Mesenchymal stem cell (in vitro differentiated cells and primary cell): ENCODE data around the gene APP.

Source experiments
- DNase-seq: peaks from one replicate; pipeline ENCODE4 v3.0.0-alpha.2; 2013
- H2AFZ ChIP-seq: one replicate; pipeline ENCODE4 v1.6.1; 2013; ENCODE audit warnings: low read depth, mild to moderate bottlenecking, control low read depth, inconsistent platforms, low read length, moderate library complexity
- H2AK5ac ChIP-seq: 2 replicates; pipeline ENCODE4 v1.6.1; 2013; ENCODE audit warnings: low read length, moderate library complexity, mild to moderate bottlenecking, inconsistent platforms; ENCODE audit not compliant: severe bottlenecking
- H2BK120ac ChIP-seq: one replicate; pipeline ENCODE4 v1.6.1; 2013; ENCODE audit warnings: low read depth, mild to moderate bottlenecking, inconsistent platforms, low read length, moderate library complexity
- H2BK12ac ChIP-seq, 2 experiments: one replicate each; pipeline ENCODE4 v1.6.1; 2013; ENCODE audit warnings: inconsistent platforms in 2 of 2, low read length in 2 of 2, mild to moderate bottlenecking in 2 of 2, moderate library complexity in 2 of 2, control low read depth in 1 of 2
- H2BK15ac ChIP-seq: one replicate; pipeline ENCODE4 v1.6.1; 2013; ENCODE audit warnings: mild to moderate bottlenecking, low read depth, inconsistent platforms; ENCODE audit not compliant: poor library complexity, severe bottlenecking
- H2BK5ac ChIP-seq: 2 replicates; pipeline ENCODE4 v1.6.1; 2013; ENCODE audit warnings: low read depth, mild to moderate bottlenecking, low read length, control low read depth, inconsistent platforms; ENCODE audit not compliant: poor library complexity, severe bottlenecking
- H3K14ac ChIP-seq, 2 experiments: one replicate each; pipeline ENCODE4 v1.6.1; 2013; ENCODE audit warnings: inconsistent platforms in 2 of 2, low read length in 2 of 2, control low read depth in 1 of 2, mild to moderate bottlenecking in 1 of 2, moderate library complexity in 1 of 2
- H3K18ac ChIP-seq, 2 experiments: one replicate each; pipeline ENCODE4 v1.6.1; 2013; ENCODE audit warnings: inconsistent platforms in 2 of 2, low read length in 2 of 2, control low read depth in 1 of 2, low read depth in 1 of 2, mild to moderate bottlenecking in 1 of 2
- H3K23ac ChIP-seq, 2 experiments: one replicate each; pipeline ENCODE4 v1.6.1; 2013; ENCODE audit warnings: inconsistent platforms in 2 of 2, low read length in 2 of 2, mild to moderate bottlenecking in 2 of 2, moderate library complexity in 2 of 2, control low read depth in 1 of 2
- H3K27ac ChIP-seq: 2 replicates; pipeline ENCODE4 v1.5.1; 2013; ENCODE audit warnings: mild to moderate bottlenecking, moderate library complexity, low read length, control low read depth, inconsistent platforms; ENCODE audit not compliant: poor library complexity, severe bottlenecking
- H3K27me3 ChIP-seq, 2 experiments: 2 replicates each; pipeline versions ENCODE4 v1.6.1 to v1.7.0; 2013; ENCODE audit warnings: low read length in 2 of 2, mild to moderate bottlenecking in 2 of 2, moderate library complexity in 2 of 2, control low read depth in 1 of 2, inconsistent platforms in 1 of 2; ENCODE audit not compliant: control insufficient read depth in 1 of 2, insufficient read depth in 1 of 2
- H3K36me3 ChIP-seq, 2 experiments: 2 replicates each; pipeline versions ENCODE4 v1.6.1 to v1.7.0; 2013; ENCODE audit warnings: low read length in 2 of 2, control low read depth in 1 of 2, inconsistent platforms in 1 of 2, low read depth in 1 of 2, mild to moderate bottlenecking in 1 of 2; ENCODE audit not compliant: insufficient read depth in 2 of 2, control insufficient read depth in 1 of 2
- H3K4ac ChIP-seq, 2 experiments: one replicate each; pipeline ENCODE4 v1.6.1; 2013; ENCODE audit warnings: inconsistent platforms in 2 of 2, low read length in 2 of 2, mild to moderate bottlenecking in 2 of 2, moderate library complexity in 2 of 2, control low read depth in 1 of 2, low read depth in 1 of 2
- H3K4me1 ChIP-seq: 2 replicates; pipeline ENCODE4 v1.6.1; 2013; ENCODE audit warnings: low read depth, low read length, control low read depth; ENCODE audit not compliant: control insufficient read depth, insufficient read depth
- H3K4me2 ChIP-seq: 2 replicates; pipeline ENCODE4 v1.6.1; 2013; ENCODE audit warnings: low read length, mild to moderate bottlenecking, inconsistent platforms; ENCODE audit not compliant: poor library complexity, severe bottlenecking
- H3K4me3 ChIP-seq, 2 experiments: 2 replicates each; pipeline versions ENCODE4 v1.5.1 to v1.7.0; 2013; ENCODE audit warnings: low read length in 2 of 2, mild to moderate bottlenecking in 2 of 2, control low read depth in 1 of 2, low read depth in 1 of 2; ENCODE audit not compliant: insufficient read depth in 1 of 2
- H3K79me1 ChIP-seq: replicated peaks from 2 replicates; pipeline ENCODE4 v1.6.1; 2013; ENCODE audit warnings: mild to moderate bottlenecking, control low read depth, low read length, inconsistent platforms; ENCODE audit not compliant: poor library complexity, severe bottlenecking
- H3K9ac ChIP-seq: 2 replicates; pipeline ENCODE4 v1.7.0; 2013; ENCODE audit warnings: mild to moderate bottlenecking, low read length, moderate library complexity
- H3K9me3 ChIP-seq: 2 replicates; pipeline ENCODE4 v1.7.0; 2013; ENCODE audit warnings: mild to moderate bottlenecking, low read length; ENCODE audit not compliant: control insufficient read depth
- H4K8ac ChIP-seq: one replicate; pipeline ENCODE4 v1.6.1; 2013; ENCODE audit warnings: inconsistent platforms, mild to moderate bottlenecking, low read length, moderate library complexity
- H4K91ac ChIP-seq: one replicate; pipeline ENCODE4 v1.6.1; 2013; ENCODE audit warnings: mild to moderate bottlenecking, low read length, inconsistent platforms
- WGBS: methylation state at CpG from one replicate; pipeline ENCODE4 v1.1.7; 2013; ENCODE audit warnings: mixed read lengths; 5-methylcytosine and 5-hydroxymethylcytosine counted together

APP gene

GRCh38 chr21:26165331-26165730 lies 5.2 kb downstream of the APP start:
- no peak for DNase-seq
- H2BK5ac ChIP-seq: no peak overlapping the region
- H3K79me1 ChIP-seq: no peaks in the 10 kb centered on the region
- H3K23ac ChIP-seq: no peak overlapping the region
- no peak overlapping the region for H2BK15ac ChIP-seq
- H3K27me3 ChIP-seq: no peaks in the 10 kb centered on the region
- peaks cover 3 to 6% of the 10 kb centered on the region in 2 experiments for H3K36me3 ChIP-seq
- no peak overlapping the region for H2BK12ac ChIP-seq
- H2BK120ac ChIP-seq: no peak overlapping the region
- no peak overlapping the region for H3K9ac ChIP-seq
- no peak overlapping the region for H2AK5ac ChIP-seq
- 98% methylated on average over 5 of the region's 5 CpGs for WGBS
- H4K91ac ChIP-seq: no peak overlapping the region
- H3K9me3 ChIP-seq: no peaks in the 10 kb centered on the region
- H3K18ac ChIP-seq: no peak overlapping the region
- no peak overlapping the region for H3K4me3 ChIP-seq
- no peak overlapping the region for H2AFZ ChIP-seq
- H3K4me2 ChIP-seq: no peak overlapping the region
- H3K14ac ChIP-seq: no peak overlapping the region
- peaks cover 8% of the 10 kb centered on the region for H3K4me1 ChIP-seq
- H3K27ac ChIP-seq: peak overlapping the region; percentile 1
- no peak overlapping the region for H4K8ac ChIP-seq
- no peak overlapping the region for H3K4ac ChIP-seq

DNA sequence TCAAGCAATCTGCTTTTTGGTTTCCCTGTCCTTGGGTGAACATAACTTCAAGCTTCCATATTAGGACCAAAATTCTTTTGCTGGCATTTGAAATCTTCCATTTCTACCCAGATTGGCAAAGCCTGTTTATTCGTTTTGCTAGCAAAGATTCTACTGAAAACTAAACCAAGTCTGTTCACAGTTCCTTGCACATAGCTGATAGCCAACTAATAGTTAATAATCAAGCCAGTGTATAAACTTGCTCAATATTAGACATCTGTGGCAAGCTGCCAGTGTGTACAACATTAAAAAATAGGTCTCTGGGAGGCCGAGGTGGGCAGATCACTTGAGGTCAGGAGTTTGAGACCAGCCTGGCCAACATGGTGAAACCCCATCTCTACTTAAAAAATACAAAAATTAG lies 6.3 kb downstream of the APP start:
- Histone ChIP-seq H3K4me1 (peaks cover 8% of the 10 kb centered on the region), H3K9ac (no peak overlapping the region), H3K4ac (no peak overlapping the region), H4K8ac (no peak overlapping the region), H3K27me3 (no peaks in the 10 kb centered on the region), H3K79me1 (no peaks in the 10 kb centered on the region), H3K9me3 (no peaks in the 10 kb centered on the region), H3K18ac (no peak overlapping the region), H2BK15ac (no peak overlapping the region), H3K4me2 (peak overlapping the region; percentile 28), H2BK5ac (no peak overlapping the region), H2BK12ac (no peak overlapping the region), H4K91ac (no peak overlapping the region), H3K4me3 (no peak overlapping the region), H3K27ac (peak overlapping the region; percentile 85), H2BK120ac (no peak overlapping the region), H2AFZ (no peak overlapping the region), H3K36me3 (peaks cover 3 to 6% of the 10 kb centered on the region in 2 experiments), H3K14ac (no peak overlapping the region), H3K23ac (no peak overlapping the region), H2AK5ac (no peak overlapping the region)
- WGBS: 94% methylated on average over 2 of the region's 2 CpGs
- DNase-seq: no peak

DNA sequence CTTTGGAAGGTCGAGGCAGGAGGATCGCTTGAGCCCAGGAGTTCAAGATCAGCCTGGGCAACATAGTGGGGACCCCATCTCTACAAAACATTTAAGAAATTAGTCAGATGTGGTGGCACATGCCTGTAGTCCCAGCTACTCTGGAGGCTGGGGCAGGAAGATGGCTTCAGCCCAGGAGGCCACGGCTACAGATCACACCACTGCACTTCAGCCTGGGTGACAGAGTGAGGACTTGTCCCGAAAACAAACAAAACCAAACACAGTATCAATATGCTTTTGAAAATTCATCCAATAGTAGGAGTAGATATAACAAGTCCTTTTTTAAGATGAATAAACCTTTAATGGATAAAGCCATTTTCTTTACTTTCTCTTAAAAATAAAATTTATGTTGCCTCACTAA lies 8.5 kb downstream of the APP start:
- no peak for DNase-seq
- Histone ChIP-seq H3K27ac (no peak overlapping the region), H3K23ac (no peak overlapping the region), H3K4me2 (no peak overlapping the region), H3K4me3 (no peak overlapping the region), H3K18ac (no peak overlapping the region), H3K36me3 (peaks cover 2 to 3% of the 10 kb centered on the region in 2 experiments), H2BK15ac (no peak overlapping the region), H3K4me1 (peaks cover 9% of the 10 kb centered on the region), H3K79me1 (no peaks in the 10 kb centered on the region), H2BK12ac (no peak overlapping the region), H2AFZ (no peak overlapping the region), H2AK5ac (peak overlapping the region; percentile 63), H2BK120ac (no peak overlapping the region), H3K9ac (no peak overlapping the region), H3K27me3 (no peaks in the 10 kb centered on the region), H2BK5ac (no peak overlapping the region), H4K91ac (no peak overlapping the region), H3K14ac (no peak overlapping the region), H3K9me3 (no peaks in the 10 kb centered on the region), H3K4ac (no peak overlapping the region), H4K8ac (no peak overlapping the region)
- 96% methylated on average over 2 of the region's 4 CpGs for WGBS

GRCh38 chr21:26159869-26160268 lies 10.7 kb downstream of the APP start:
- Histone ChIP-seq H2BK120ac (no peak overlapping the region), H3K4me2 (no peak overlapping the region), H2BK12ac (no peak overlapping the region), H3K23ac (no peak overlapping the region), H3K9ac (no peak overlapping the region), H2AFZ (no peak overlapping the region), H4K8ac (no peak overlapping the region), H4K91ac (no peak overlapping the region), H3K14ac (no peak overlapping the region), H3K27ac (no peak overlapping the region), H3K18ac (no peak overlapping the region), H2BK15ac (no peak overlapping the region), H3K4me3 (no peak overlapping the region), H3K27me3 (no peaks in the 10 kb centered on the region), H2AK5ac (no peak overlapping the region), H3K4ac (no peak overlapping the region), H2BK5ac (no peak overlapping the region), H3K36me3 (peaks cover 2 to 3% of the 10 kb centered on the region in 2 experiments), H3K79me1 (no peaks in the 10 kb centered on the region), H3K4me1 (peaks cover 9% of the 10 kb centered on the region), H3K9me3 (no peaks in the 10 kb centered on the region)
- no peak for DNase-seq
- WGBS: 93% methylated on average over 1 of the region's 1 CpG
